K562 (cell line): ENCODE measurements around the gene PNMA8C. TPM values are rescaled to one million over a fixed set of nuclear protein-coding genes. Genes with fewer than 3 reads are reported as not detected.

Experiments
- C11orf30 ChIP-seq: fragments of 450-650 bp; IDR thresholded peaks from 2 replicates; pipeline ENCODE4 v1.6.1; 2016; ENCODE audit warnings: low read depth, mild to moderate bottlenecking
- DPF2 ChIP-seq: fragments of 450-650 bp; IDR thresholded peaks from 2 replicates; pipeline ENCODE4 v1.6.1; 2016
- KAT8 ChIP-seq: fragments of 450-650 bp; IDR thresholded peaks from 2 replicates; pipeline ENCODE4 v1.6.1; 2016; ENCODE audit warnings: low read depth, mild to moderate bottlenecking
- PURB ChIP-seq: sonication (generic); formaldehyde crosslinking; IDR thresholded peaks from 2 replicates; pipeline ENCODE4 v1.9.0; 2021; ENCODE audit warnings: low read depth, mild to moderate bottlenecking, missing genetic modification reagents
- RBFOX2 ChIP-seq: fragments of 200-400 bp; formaldehyde crosslinking; IDR thresholded peaks from 2 replicates; pipeline ENCODE4 v1.6.1; 2017; ENCODE audit warnings: low read depth, mild to moderate bottlenecking, low read length, moderate library complexity
- RHOXF2B ChIP-seq: fragments of 250-450 bp; sonication (Bioruptor Pico); conservative IDR thresholded peaks from 2 replicates; pipeline ENCODE4 v1.5.1; 2021
- STAG1 ChIP-seq: sonication (generic); formaldehyde crosslinking; IDR thresholded peaks from 2 replicates; pipeline ENCODE4 v1.5.0; 2020; ENCODE audit warnings: missing genetic modification reagents, borderline replicate concordance
- TCF3 ChIP-seq: sonication (generic); formaldehyde crosslinking; IDR thresholded peaks from 2 replicates; pipeline ENCODE4 v1.4.0; 2020; ENCODE audit warnings: mild to moderate bottlenecking, missing genetic modification reagents
- ZFP36 ChIP-seq: fragments of 150-350 bp; IDR thresholded peaks from 2 replicates; pipeline ENCODE4 v1.6.1; 2018; ENCODE audit warnings: low read length, low read depth; ENCODE audit not compliant: partially characterized antibody
- ZNF133 ChIP-seq: fragments of 250-450 bp; sonication (Bioruptor Pico); IDR thresholded peaks from 2 replicates; pipeline ENCODE4 v1.4.0; 2020; ENCODE audit warnings: mild to moderate bottlenecking
- ZNF764 ChIP-seq: fragments of 250-450 bp; sonication (Bioruptor Pico); IDR thresholded peaks from 2 replicates; pipeline ENCODE4 v1.4.0; 2020; ENCODE audit warnings: low read depth, mild to moderate bottlenecking, moderate library complexity
- polyA plus RNA-seq, 8 experiments: library from polyadenylated mRNA; depleted of rRNA in 4 of 8; stranded (reverse) in 5 of 8; unstranded in 3 of 8; fragments of >200 nt; fragmentation: Nextera tagmentation in 2 of 8; fragmentation: Illumina TruSeq in 1 of 8; extraction: Ambion mirVana in 2 of 8; extraction: Trizol in 1 of 8; gene quantifications; 2 replicates each; pipeline versions ENCODE4 v1.2.1 to v1.2.3, GENCODE V29; 2011 to 2014; ENCODE audit warnings: inconsistent platforms in 1 of 8, missing spikeins in 1 of 8
- total RNA-seq, 7 experiments: library from RNA; depleted of rRNA in 6 of 7; stranded (reverse); fragments of >200 nt in 6 of 7; fragmentation: Illumina TruSeq in 2 of 7; extraction: Trizol in 2 of 7; gene quantifications; 2 replicates each; pipeline versions ENCODE4 v1.2.1 to v1.2.3, GENCODE V29; 2011 to 2021; ENCODE audit warnings: low replicate concordance in 1 of 7
- TF ChIP-seq, protein P1 (sequence below), 2 experiments: fragments of 450-650 bp in 1 of 2; IDR thresholded peaks; 2 replicates each; pipeline ENCODE4 v1.6.1; 2011 to 2017; ENCODE audit warnings: low read depth in 2 of 2, antibody characterized with exemption in 1 of 2, borderline replicate concordance in 1 of 2, low read length in 1 of 2, mild to moderate bottlenecking in 1 of 2, mixed read lengths in 1 of 2; ENCODE audit not compliant: control insufficient read depth in 1 of 2
- TF ChIP-seq, protein P2 (sequence below), 2 experiments: fragments of 450-650 bp; IDR thresholded peaks; 2 replicates each; pipeline ENCODE4 v1.6.1; 2016; ENCODE audit warnings: mild to moderate bottlenecking in 2 of 2, borderline replicate concordance in 1 of 2, low read depth in 1 of 2, moderate library complexity in 1 of 2
- TF ChIP-seq, protein P3 (sequence below): fragments of 450-650 bp; formaldehyde crosslinking; IDR thresholded peaks from 2 replicates; pipeline ENCODE4 v1.4.0; 2020; ENCODE audit warnings: mild to moderate bottlenecking, mixed read lengths

PNMA8C gene
- total and polyA plus RNA-seq, 9 of the 15 experiments (the other 6 are each of a cell fraction or from before 2014, with no cell fraction given): 0.04 to 0.05 (median 0.05) TPM; not detected in 6

DNA sequence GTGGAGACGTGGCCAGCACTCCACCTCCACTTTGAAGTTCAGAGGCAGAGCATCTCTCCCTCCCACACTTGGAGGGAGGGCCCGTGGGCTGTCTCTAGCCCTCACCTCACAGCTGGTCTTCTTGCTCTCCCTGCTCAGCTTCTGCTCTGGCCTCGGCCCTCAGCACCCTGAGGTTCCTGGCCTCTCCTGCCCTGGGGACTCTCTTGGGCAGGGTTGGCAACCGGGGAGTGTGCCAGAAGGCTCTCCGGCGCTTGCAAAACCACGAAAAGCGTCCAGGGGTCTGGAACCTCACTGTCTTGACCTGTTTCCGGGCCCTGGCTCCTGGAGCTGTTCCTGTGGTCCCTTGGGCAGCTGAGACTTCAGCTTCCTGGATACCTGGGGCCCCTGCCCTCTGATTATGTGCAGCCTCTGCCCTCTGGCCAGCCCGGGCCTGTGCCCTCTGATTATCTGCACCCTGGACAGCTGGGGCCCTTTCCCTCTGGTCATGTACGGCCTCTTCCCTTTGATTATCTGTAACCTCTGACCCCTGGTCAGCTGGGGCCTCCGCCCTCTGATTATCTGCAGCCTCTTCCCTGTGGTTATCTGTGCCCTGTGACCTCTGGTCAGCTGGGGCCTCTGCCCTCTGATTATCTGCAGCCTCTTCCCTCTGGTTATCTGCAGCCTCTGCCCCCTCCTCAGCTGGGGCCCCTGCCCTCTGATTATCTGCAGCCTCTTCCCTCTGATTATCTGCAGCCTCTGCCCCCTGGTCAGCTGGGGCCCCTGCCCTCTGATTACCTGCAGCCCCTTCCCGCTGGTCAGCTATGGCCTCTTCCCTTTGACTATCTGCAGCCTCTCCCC, 17.4 kb downstream of the PNMA8C start (continued):
- TF ChIP-seq, protein P1, sequence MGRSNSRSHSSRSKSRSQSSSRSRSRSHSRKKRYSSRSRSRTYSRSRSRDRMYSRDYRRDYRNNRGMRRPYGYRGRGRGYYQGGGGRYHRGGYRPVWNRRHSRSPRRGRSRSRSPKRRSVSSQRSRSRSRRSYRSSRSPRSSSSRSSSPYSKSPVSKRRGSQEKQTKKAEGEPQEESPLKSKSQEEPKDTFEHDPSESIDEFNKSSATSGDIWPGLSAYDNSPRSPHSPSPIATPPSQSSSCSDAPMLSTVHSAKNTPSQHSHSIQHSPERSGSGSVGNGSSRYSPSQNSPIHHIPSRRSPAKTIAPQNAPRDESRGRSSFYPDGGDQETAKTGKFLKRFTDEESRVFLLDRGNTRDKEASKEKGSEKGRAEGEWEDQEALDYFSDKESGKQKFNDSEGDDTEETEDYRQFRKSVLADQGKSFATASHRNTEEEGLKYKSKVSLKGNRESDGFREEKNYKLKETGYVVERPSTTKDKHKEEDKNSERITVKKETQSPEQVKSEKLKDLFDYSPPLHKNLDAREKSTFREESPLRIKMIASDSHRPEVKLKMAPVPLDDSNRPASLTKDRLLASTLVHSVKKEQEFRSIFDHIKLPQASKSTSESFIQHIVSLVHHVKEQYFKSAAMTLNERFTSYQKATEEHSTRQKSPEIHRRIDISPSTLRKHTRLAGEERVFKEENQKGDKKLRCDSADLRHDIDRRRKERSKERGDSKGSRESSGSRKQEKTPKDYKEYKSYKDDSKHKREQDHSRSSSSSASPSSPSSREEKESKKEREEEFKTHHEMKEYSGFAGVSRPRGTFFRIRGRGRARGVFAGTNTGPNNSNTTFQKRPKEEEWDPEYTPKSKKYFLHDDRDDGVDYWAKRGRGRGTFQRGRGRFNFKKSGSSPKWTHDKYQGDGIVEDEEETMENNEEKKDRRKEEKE (IDR thresholded peaks at IDR 0.05; ENCODE audit: borderline replicate concordance in 1 of 2, control insufficient read depth in 1 of 2, low read depth in 2 of 2, low read length in 1 of 2): no peak
- no peak for TF ChIP-seq ZNF133 (CRISPR knock-in tag)
- TF ChIP-seq, protein P2, sequence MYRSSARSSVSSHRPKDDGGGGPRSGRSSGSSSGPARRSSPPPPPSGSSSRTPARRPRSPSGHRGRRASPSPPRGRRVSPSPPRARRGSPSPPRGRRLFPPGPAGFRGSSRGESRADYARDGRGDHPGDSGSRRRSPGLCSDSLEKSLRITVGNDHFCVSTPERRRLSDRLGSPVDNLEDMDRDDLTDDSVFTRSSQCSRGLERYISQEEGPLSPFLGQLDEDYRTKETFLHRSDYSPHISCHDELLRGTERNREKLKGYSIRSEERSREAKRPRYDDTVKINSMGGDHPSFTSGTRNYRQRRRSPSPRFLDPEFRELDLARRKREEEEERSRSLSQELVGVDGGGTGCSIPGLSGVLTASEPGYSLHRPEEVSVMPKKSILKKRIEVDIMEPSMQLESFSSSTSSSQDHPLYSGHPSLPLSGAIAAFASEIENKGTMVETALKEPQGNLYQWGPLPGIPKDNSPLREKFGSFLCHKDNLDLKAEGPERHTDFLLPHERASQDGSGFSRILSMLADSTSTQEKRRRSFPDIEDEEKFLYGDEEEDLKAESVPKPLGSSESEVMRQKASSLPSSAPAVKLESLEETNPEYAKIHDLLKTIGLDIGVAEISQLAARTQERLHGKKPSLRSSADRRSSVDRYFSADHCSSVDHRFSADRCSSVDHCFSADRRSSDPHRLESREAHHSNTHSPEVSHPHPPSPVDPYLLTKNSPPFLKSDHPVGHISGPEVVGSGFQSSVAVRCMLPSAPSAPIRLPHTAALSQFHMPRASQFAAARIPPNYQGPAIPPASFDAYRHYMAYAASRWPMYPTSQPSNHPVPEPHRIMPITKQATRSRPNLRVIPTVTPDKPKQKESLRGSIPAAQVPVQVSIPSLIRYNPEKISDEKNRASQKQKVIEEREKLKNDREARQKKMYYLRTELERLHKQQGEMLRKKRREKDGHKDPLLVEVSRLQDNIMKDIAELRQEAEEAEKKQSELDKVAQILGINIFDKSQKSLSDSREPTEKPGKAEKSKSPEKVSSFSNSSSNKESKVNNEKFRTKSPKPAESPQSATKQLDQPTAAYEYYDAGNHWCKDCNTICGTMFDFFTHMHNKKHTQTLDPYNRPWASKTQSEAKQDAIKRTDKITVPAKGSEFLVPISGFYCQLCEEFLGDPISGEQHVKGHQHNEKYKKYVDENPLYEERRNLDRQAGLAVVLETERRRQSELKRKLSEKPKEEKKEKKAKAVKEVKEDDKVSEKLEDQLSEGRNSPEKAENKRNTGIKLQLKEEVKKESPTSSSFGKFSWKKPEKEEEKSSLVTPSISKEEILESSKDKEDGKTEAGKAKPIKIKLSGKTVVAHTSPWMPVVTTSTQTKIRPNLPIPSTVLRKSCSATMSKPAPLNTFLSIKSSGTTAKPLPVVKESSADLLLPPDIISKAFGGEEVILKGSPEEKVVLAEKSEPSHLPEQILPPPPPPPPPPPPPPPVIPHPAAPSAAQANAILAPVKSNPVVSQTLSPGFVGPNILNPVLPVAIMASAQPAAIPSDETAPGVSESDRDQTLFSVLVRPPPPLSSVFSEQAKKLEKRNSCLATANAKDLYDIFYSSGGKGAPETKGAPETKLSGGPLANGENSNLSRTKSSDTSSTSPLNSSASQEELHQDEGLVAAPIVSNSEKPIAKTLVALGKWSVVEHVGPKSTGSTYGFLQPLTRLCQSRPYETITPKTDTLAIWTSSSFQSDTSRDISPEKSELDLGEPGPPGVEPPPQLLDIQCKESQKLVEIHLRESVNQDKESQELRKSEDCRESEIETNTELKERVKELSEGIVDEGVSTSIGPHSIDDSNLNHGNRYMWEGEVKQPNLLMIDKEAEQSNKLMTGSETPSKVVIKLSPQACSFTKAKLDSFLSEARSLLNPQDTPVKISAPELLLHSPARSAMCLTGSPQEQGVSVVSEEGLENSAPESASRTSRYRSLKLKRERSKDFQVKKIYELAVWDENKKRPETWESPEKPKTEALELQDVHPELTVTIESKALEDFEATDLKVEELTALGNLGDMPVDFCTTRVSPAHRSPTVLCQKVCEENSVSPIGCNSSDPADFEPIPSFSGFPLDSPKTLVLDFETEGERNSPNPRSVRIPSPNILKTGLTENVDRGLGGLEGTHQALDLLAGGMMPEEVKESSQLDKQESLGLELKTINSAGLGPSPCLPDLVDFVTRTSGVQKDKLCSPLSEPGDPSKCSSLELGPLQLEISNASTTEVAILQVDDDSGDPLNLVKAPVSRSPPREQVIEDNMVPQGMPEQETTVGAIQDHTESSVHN (IDR thresholded peaks at IDR 0.05; ENCODE audit: borderline replicate concordance in 1 of 2, low read depth in 1 of 2): peak in 1 of 2 experiments; percentile 58; a peak in 1 of 4 replicates
- TF ChIP-seq PURB (CRISPR knock-in tag): no peak
- TF ChIP-seq KAT8: no peak
- TF ChIP-seq STAG1 (CRISPR knock-in tag): no peak
- no peak for TF ChIP-seq ZNF764 (CRISPR knock-in tag)
- TF ChIP-seq, protein P3, sequence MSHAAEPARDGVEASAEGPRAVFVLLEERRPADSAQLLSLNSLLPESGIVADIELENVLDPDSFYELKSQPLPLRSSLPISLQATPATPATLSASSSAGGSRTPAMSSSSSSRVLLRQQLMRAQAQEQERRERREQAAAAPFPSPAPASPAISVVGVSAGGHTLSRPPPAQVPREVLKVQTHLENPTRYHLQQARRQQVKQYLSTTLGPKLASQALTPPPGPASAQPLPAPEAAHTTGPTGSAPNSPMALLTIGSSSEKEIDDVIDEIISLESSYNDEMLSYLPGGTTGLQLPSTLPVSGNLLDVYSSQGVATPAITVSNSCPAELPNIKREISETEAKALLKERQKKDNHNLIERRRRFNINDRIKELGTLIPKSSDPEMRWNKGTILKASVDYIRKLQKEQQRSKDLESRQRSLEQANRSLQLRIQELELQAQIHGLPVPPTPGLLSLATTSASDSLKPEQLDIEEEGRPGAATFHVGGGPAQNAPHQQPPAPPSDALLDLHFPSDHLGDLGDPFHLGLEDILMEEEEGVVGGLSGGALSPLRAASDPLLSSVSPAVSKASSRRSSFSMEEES (CRISPR knock-in tag): no peak
- peak; percentile 98 for TF ChIP-seq ZFP36
- TF ChIP-seq C11orf30: no peak
- TF ChIP-seq TCF3 (CRISPR knock-in tag): peak; percentile 71
- no peak for TF ChIP-seq RHOXF2B (CRISPR knock-in tag)
- peak; percentile 33; the same call in 1 of the 2 replicates for TF ChIP-seq RBFOX2
- no peak for TF ChIP-seq DPF2
